Activated CD4-positive, CD25-positive, alpha-beta regulatory T cell treated with anti-CD3 and anti-CD28 coated beads, Interleukin-2, amount 50 U/mL, for 16 hours (primary cell): ENCODE data around the gene PLCL1.

ENCODE experiments used
- DNase-seq: peaks from one replicate; pipeline ENCODE4 v3.0.0-alpha.2; 2020; ENCODE audit warnings: low read depth, low spot score

The PLCL1 gene

GRCh38 chr2:197885587-197885986 lies 81.2 kb downstream of the PLCL1 start:
- no peak for DNase-seq

GRCh38 chr2:197888321-197888720 lies 83.9 kb downstream of the PLCL1 start:
- no peak for DNase-seq

GRCh38 chr2:197889041-197889440 lies 84.6 kb downstream of the PLCL1 start:
- DNase-seq, result no peak

GRCh38 chr2:197890168-197890567 lies 85.8 kb downstream of the PLCL1 start:
- no peak for DNase-seq

GRCh38 chr2:197891897-197892442 lies 87.6 kb downstream of the PLCL1 start:
- no peak for DNase-seq

GRCh38 chr2:197893403-197894177 lies 89.2 kb downstream of the PLCL1 start:
- no peak for DNase-seq

GRCh38 chr2:197894751-197895274 lies 90.4 kb downstream of the PLCL1 start:
- no peak for DNase-seq

GRCh38 chr2:197897960-197898678 lies 93.7 kb downstream of the PLCL1 start:
- no peak for DNase-seq

- no peak for DNase-seq
Measured at GRCh38 chr2:197904446-197904845, 100.1 kb downstream of the PLCL1 start.

GRCh38 chr2:197908156-197908555 lies 103.8 kb downstream of the PLCL1 start:
- DNase-seq, result no peak

- no peak for DNase-seq
Measured at GRCh38 chr2:197908990-197909776, 104.8 kb downstream of the PLCL1 start.

GRCh38 chr2:197911667-197912066 lies 107.3 kb downstream of the PLCL1 start:
- no peak for DNase-seq

GRCh38 chr2:197913084-197913483 lies 108.7 kb downstream of the PLCL1 start:
- DNase-seq, result no peak

- no peak for DNase-seq
Measured at GRCh38 chr2:197914778-197915177, 110.4 kb downstream of the PLCL1 start.

- DNase-seq, result no peak
Measured at GRCh38 chr2:197915548-197916265, 111.3 kb downstream of the PLCL1 start.

- DNase-seq, result no peak
Measured at GRCh38 chr2:197919487-197919886, 115.1 kb downstream of the PLCL1 start.

GRCh38 chr2:197920088-197920487 lies 115.7 kb downstream of the PLCL1 start:
- no peak for DNase-seq

GRCh38 chr2:197920592-197921201 lies 116.3 kb downstream of the PLCL1 start:
- DNase-seq, result no peak

GRCh38 chr2:197924483-197924882 lies 120.1 kb downstream of the PLCL1 start:
- no peak for DNase-seq

- DNase-seq, result no peak
Measured at GRCh38 chr2:197925204-197925603, 120.8 kb downstream of the PLCL1 start.

GRCh38 chr2:197925976-197926375 lies 121.6 kb downstream of the PLCL1 start:
- DNase-seq, result no peak
